AG04450 (cell line): ENCODE results near the gene FAM83C. TPM values are rescaled to one million over a fixed set of nuclear protein-coding genes. Genes with fewer than 3 reads are reported as not detected.

Source experiments
- CTCF ChIA-PET: fragments of 300-600, 350-600 bp; formaldehyde crosslinking; extraction: SDS; loops from one replicate; lab custom pipeline; 2022; ENCODE audit warnings: antibody characterized with exemption, inconsistent platforms; lab: Charles Lee
- POLR2A ChIA-PET: fragments of 350-600 bp; formaldehyde crosslinking; extraction: SDS; loops from one replicate; lab custom pipeline; 2021; ENCODE audit warnings: antibody characterized with exemption, inconsistent platforms; lab: Yijun Ruan, JAX
- DNase-seq: peaks from one replicate; pipeline ENCODE4 v3.0.0-alpha.2; 2011; ENCODE audit warnings: low read depth, low spot score
- H3K27ac ChIP-seq: one replicate; pipeline ENCODE4 v1.5.1; 2012; ENCODE audit warnings: low read depth, low read length, control low read depth
- H3K27me3 ChIP-seq: one replicate; pipeline ENCODE4 v1.6.0; 2012; ENCODE audit warnings: low read length; ENCODE audit not compliant: control insufficient read depth, insufficient read depth
- H3K4me3 ChIP-seq: 2 replicates; pipeline ENCODE4 v1.5.1; 2011; ENCODE audit warnings: mild to moderate bottlenecking, low read depth, low read length, control low read depth
- H3K9me3 ChIP-seq: 2 replicates; pipeline ENCODE4 v1.5.1; 2012; ENCODE audit warnings: low read length; ENCODE audit not compliant: control insufficient read depth, insufficient read depth
- polyA plus RNA-seq: library from polyadenylated mRNA; depleted of rRNA; stranded (reverse); fragments of >200 nt; gene quantifications from 2 replicates; pipeline ENCODE4 v1.2.3, GENCODE V29; 2011; rRNA removed
- TF ChIP-seq, protein P1 (sequence below): IDR thresholded peaks from 2 replicates; pipeline ENCODE4 v1.5.1; 2011; ENCODE audit warnings: low read depth, low read length, control low read depth, inconsistent platforms

FAM83C gene
- polyA plus RNA-seq, 1 experiment: not detected

DNA sequence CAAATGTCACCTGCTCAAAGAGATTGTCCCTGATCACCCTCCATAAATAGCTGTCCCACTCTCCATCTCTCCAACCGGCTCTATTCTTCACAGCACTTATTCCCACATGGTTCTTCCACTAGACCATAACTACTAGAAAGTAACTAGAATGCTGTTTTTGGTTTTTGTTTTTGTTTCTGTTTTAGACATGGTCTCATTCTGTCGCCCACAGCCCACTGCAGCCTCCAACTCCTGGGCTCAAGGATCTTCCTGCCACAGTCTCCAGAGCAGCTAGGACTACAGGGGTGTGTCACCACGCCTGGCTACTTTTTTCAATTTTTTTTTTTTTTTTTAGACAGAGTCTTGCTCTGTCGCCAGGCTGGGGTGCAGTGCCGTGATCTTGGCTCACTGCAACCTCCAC lies 53.5 kb downstream of the FAM83C start:
- Histone ChIP-seq H3K27ac (no peak overlapping the region), H3K9me3 (peaks cover 5% of the 10 kb centered on the region; the same call in 1 of the 2 replicates), H3K27me3 (peaks cover 11% of the 10 kb centered on the region), H3K4me3 (no peak overlapping the region)
- ChIA-PET POLR2A (no interaction called here), CTCF (no interaction called here)
- TF ChIP-seq, protein P1, sequence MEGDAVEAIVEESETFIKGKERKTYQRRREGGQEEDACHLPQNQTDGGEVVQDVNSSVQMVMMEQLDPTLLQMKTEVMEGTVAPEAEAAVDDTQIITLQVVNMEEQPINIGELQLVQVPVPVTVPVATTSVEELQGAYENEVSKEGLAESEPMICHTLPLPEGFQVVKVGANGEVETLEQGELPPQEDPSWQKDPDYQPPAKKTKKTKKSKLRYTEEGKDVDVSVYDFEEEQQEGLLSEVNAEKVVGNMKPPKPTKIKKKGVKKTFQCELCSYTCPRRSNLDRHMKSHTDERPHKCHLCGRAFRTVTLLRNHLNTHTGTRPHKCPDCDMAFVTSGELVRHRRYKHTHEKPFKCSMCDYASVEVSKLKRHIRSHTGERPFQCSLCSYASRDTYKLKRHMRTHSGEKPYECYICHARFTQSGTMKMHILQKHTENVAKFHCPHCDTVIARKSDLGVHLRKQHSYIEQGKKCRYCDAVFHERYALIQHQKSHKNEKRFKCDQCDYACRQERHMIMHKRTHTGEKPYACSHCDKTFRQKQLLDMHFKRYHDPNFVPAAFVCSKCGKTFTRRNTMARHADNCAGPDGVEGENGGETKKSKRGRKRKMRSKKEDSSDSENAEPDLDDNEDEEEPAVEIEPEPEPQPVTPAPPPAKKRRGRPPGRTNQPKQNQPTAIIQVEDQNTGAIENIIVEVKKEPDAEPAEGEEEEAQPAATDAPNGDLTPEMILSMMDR: no peak
- DNase-seq: no peak

DNA sequence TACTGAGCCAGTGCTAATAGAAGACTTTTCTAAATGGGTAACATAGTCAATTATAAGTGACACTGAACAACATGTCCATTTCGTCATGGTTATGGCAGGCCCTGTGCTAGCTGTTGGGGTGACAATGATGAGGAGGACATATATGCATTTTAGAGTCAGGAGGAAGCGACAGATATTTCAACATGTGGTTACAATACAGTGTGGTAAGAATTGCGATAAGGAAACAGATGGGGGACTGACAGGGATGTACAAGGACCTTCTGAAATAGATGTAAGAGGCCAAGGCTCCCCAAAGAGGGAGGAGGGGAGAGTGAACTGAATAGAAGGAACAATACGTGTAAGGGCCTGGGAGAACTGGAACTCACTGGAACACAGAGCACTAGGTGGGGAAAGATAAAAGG lies 54.1 kb downstream of the FAM83C start:
- no peak overlapping the region for H3K27ac ChIP-seq
- POLR2A ChIA-PET: no interaction called here
- TF ChIP-seq, protein P1: no peak

DNA sequence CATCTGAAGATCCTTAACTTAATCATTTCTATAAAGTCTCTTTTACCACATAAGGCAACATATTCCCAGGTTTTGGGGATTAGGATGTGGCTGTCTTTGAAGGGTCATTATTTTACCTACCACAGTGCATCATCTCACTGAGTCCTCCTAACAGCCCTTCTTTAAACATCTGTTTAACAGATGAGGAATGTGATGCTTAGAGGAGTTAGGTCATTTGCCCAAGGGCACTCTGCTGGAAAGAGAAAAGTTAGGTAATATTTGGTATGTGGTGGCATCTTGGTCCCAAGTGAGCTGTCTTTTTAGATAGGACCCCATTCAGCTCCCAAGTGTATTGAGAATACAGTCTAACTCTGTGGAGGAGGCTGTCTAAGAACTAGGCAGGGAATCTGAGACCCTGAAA lies 54.7 kb downstream of the FAM83C start:
- TF ChIP-seq, protein P1: no peak
- no peak overlapping the region for H3K27ac ChIP-seq
- no peak for DNase-seq
- peaks cover 5% of the 10 kb centered on the region; the same call in 1 of the 2 replicates for H3K9me3 ChIP-seq
- CTCF ChIA-PET: interaction anchor here (0.9 kb wide), 1 partner anchor 10 kb away, joined by 3 read pairs; no protein-coding TSS in a partner anchor
- peaks cover 8% of the 10 kb centered on the region for H3K27me3 ChIP-seq
- no peak overlapping the region for H3K4me3 ChIP-seq
- POLR2A ChIA-PET: no interaction called here

More for the DNA sequence above, 54.1 kb downstream of the FAM83C start:
- H3K27me3 ChIP-seq: peaks cover 8% of the 10 kb centered on the region
- CTCF ChIA-PET: interaction anchor here (0.9 kb wide), 1 partner anchor 11 kb away, joined by 3 read pairs; no protein-coding TSS in a partner anchor
- no peak overlapping the region for H3K4me3 ChIP-seq
- H3K9me3 ChIP-seq: peaks cover 5% of the 10 kb centered on the region; the same call in 1 of the 2 replicates
- no peak for DNase-seq

DNA sequence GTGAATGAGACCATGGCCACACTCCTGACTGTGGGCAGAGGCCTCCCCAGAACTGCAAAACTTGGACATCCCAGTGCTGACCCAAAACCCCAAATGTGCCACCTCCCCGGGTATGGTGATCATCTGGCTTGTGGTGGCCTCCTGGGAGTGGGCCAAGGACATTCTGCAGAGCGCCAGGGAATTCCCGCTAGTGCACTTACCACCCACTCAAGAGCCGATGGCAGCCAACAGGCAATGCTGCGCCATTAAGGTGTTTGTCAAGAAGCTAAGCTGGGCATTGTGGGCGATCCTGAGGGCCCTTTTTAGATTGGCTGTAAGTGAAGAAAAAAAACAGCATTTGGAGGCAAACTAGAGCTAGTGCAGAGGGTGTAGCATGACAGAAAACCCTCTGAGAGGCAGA lies 56.3 kb downstream of the FAM83C start:
- DNase-seq: no peak
- no peak overlapping the region for H3K27ac ChIP-seq
- peaks cover 8% of the 10 kb centered on the region for H3K27me3 ChIP-seq
- H3K4me3 ChIP-seq: no peak overlapping the region
- POLR2A ChIA-PET: no interaction called here
- H3K9me3 ChIP-seq: peaks cover 5% of the 10 kb centered on the region; the same call in 1 of the 2 replicates
- CTCF ChIA-PET: no interaction called here
- TF ChIP-seq, protein P1: no peak

Other genes with a start within 250 kb of the FAM83C start
- 85.4 and 94.0 TPM in 2 replicates for gene TRPC4AP, start 199.6 kb downstream of the FAM83C start, polyA plus RNA-seq
- 28.3 and 30.3 TPM in 2 replicates for gene EDEM2, start 145.1 kb downstream of the FAM83C start, polyA plus RNA-seq
- 73.8 and 86.5 TPM in 2 replicates for gene PROCR, start 120.4 kb downstream of the FAM83C start, polyA plus RNA-seq
- gene MMP24, start 65.7 kb downstream of the FAM83C start, polyA plus RNA-seq: 0.40 and 0.45 TPM in 2 replicates
- gene MMP24OS, start 14.3 kb downstream of the FAM83C start, polyA plus RNA-seq: 35.3 and 44.9 TPM in 2 replicates
- 133 and 157 TPM in 2 replicates for gene EIF6, start 7.7 kb downstream of the FAM83C start, polyA plus RNA-seq
- 44.9 and 46.1 TPM in 2 replicates for gene UQCC1, start 119.5 kb upstream of the FAM83C start, polyA plus RNA-seq
- gene GDF5, start 145.8 kb upstream of the FAM83C start, polyA plus RNA-seq: 40.5 and 58.9 TPM in 2 replicates
- 16.8 and 21.3 TPM in 2 replicates for gene CEP250, start 163.2 kb upstream of the FAM83C start, polyA plus RNA-seq
- gene C20orf173, start 237.2 kb upstream of the FAM83C start, polyA plus RNA-seq: not detected in 2 replicates
- 484 and 516 TPM in 2 replicates for gene ERGIC3, start 249.7 kb upstream of the FAM83C start, polyA plus RNA-seq